HG03354 (cell line): ENCODE measurements around the gene SYTL3.
"Not testable (repeated sequence)": the region's sequence is repeated elsewhere in the genome, so short reads cannot be mapped to it uniquely, and the experiment has no call there.

ENCODE experiments used
- ATAC-seq: cut with Tn5 transposase; IDR thresholded peaks from one replicate; pipeline ENCODE4 v1.9.1; 2021; ENCODE audit warnings: mild to moderate bottlenecking; ENCODE audit not compliant: unreplicated experiment, poor library complexity, severe bottlenecking

SYTL3 gene

GRCh38 chr6:158621694-158622544, 27.9 kb upstream of the SYTL3 start:
- ATAC-seq, result no peak

GRCh38 chr6:158622545-158623190, 27.2 kb upstream of the SYTL3 start:
- ATAC-seq, result no peak

GRCh38 chr6:158624684-158625682, 24.9 kb upstream of the SYTL3 start:
- ATAC-seq, result no peak

GRCh38 chr6:158625881-158626305, 24.0 kb upstream of the SYTL3 start:
- ATAC-seq, result no peak

- no peak for ATAC-seq
Observed at GRCh38 chr6:158626360-158627167, 23.3 kb upstream of the SYTL3 start.

- ATAC-seq, result no peak
Observed at GRCh38 chr6:158627168-158627939, 22.5 kb upstream of the SYTL3 start.

- no peak for ATAC-seq
Observed at GRCh38 chr6:158627940-158628211, 22.0 kb upstream of the SYTL3 start.

- no peak for ATAC-seq
Observed at GRCh38 chr6:158628542-158628941, 21.3 kb upstream of the SYTL3 start.

- no peak for ATAC-seq
Observed at GRCh38 chr6:158629367-158630221, 20.3 kb upstream of the SYTL3 start.

GRCh38 chr6:158630938-158631616, 18.8 kb upstream of the SYTL3 start:
- no peak for ATAC-seq

GRCh38 chr6:158631678-158632537, 17.9 kb upstream of the SYTL3 start:
- no peak for ATAC-seq

GRCh38 chr6:158632538-158633119, 17.2 kb upstream of the SYTL3 start:
- ATAC-seq, result not testable (repeated sequence)

GRCh38 chr6:158633127-158633526, 16.7 kb upstream of the SYTL3 start:
- no peak for ATAC-seq

GRCh38 chr6:158634695-158635426, 15.0 kb upstream of the SYTL3 start:
- no peak for ATAC-seq

- no peak for ATAC-seq
Observed at GRCh38 chr6:158635427-158636073, 14.3 kb upstream of the SYTL3 start.
